Naive B cell (primary cell): ENCODE measurements around the gene HMCN2. TPM values are rescaled to one million over a fixed set of nuclear protein-coding genes. Genes with fewer than 3 reads are reported as not detected.
"Not testable (repeated sequence)": the region's sequence is repeated elsewhere in the genome, so short reads cannot be mapped to it uniquely, and the experiment has no call there.

Source experiments
- ATAC-seq, 2 donors: fragments of 150-1000 bp; cut with Tn5 transposase; 2 replicates each; pipeline ENCODE4 v1.10.0; 2021; ENCODE audit warnings: low read depth in 2 of 2, mild to moderate bottlenecking in 2 of 2, moderate library complexity in 2 of 2
- DNase-seq: peaks from one replicate; pipeline ENCODE4 v3.0.0; 2022
- H3K27ac Mint-ChIP-seq, 6 donors: one replicate each; pipeline ENCODE4 v1.8.0; 2020 to 2022; ENCODE audit warnings: mild to moderate bottlenecking in 6 of 6, mixed read lengths in 6 of 6, moderate library complexity in 5 of 6, inconsistent platforms in 2 of 6
- H3K27me3 Mint-ChIP-seq, 3 donors: one replicate each; pipeline ENCODE4 v1.8.0; 2021 to 2022; ENCODE audit warnings: mixed read lengths in 3 of 3, mild to moderate bottlenecking in 1 of 3
- H3K36me3 Mint-ChIP-seq, 2 donors: one replicate each; pipeline ENCODE4 v1.8.0; 2020 to 2022; ENCODE audit warnings: mixed read lengths in 2 of 2, inconsistent platforms in 1 of 2, mild to moderate bottlenecking in 1 of 2
- H3K4me1 Mint-ChIP-seq, 3 donors: one replicate each; pipeline ENCODE4 v1.8.0; 2020 to 2022; ENCODE audit warnings: mixed read lengths in 3 of 3, inconsistent platforms in 1 of 3, mild to moderate bottlenecking in 1 of 3, moderate library complexity in 1 of 3
- H3K4me3 Mint-ChIP-seq, 8 donors: one replicate each; pipeline ENCODE4 v1.8.0; 2020 to 2022; ENCODE audit warnings: mild to moderate bottlenecking in 8 of 8, mixed read lengths in 8 of 8, moderate library complexity in 8 of 8, inconsistent platforms in 2 of 8
- H3K9me3 Mint-ChIP-seq, 7 donors: one replicate each; pipeline ENCODE4 v1.8.0; 2020 to 2022; ENCODE audit warnings: mixed read lengths in 7 of 7, mild to moderate bottlenecking in 5 of 7, inconsistent platforms in 2 of 7, moderate library complexity in 1 of 7
- polyA plus RNA-seq, 6 donors: library from polyadenylated mRNA; unstranded; fragments of 300-500 nt; fragmentation: Illumina TruSeq; gene quantifications; one replicate each; pipeline ENCODE4 v1.2.3, GENCODE V29; 2021; ENCODE audit warnings: low read depth in 6 of 6

Gene HMCN2
- polyA plus RNA-seq, 6 donors from 2014 or later, result not detected

DNA sequence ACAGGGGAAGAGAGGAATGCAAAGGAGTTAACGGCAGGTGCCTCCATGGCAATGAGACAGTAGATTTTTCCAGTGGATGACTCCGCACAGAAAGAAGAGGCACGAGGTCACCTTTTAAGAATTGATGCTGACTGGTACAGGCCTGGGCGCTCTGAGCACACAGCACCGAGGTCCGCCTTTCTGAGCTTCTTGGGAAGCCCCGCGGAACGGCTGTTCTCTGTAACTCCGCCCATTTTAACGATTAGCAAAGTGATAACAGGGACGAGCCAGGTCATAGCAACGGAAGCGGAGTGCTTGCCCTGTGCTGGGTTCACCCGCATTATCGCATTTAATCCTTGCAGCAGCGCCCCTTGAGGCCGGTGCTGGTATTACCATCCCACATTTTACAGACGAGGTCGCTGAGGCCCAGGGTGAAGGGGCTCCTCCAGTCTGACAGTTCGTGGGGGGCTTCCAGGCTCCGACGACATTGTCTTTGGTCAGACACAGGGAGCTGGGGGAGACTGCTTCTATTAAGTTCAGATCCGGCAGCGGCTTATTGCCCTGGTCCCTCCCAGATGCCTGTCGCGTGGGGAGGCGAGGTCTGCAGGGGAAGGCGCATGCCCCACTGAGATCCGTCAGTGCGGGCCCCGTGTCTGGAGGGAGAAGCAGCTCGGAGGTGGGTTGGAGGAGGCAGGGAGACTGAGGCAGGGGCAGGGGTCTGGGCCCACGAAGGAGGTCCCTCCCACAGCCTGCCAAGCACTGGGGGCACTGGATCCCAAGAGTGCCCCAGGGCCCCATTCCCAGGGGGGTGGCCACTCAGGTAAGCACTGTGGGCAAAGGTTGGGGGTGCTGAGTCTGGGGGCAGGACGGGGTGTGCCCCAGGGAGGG, 22.3 kb upstream of the HMCN2 start:
- Mint-ChIP-seq H3K27me3 (peaks cover 8 to 10% (median 10%) of the 10 kb centered on the region in 3 donors), H3K27ac (peak overlapping the region in 1 of 6 donors; percentile 69), H3K36me3 (no peaks in the 10 kb centered on the region), H3K4me1 (peaks cover 25 to 35% (median 33%) of the 10 kb centered on the region in 3 donors), H3K4me3 (peak overlapping the region in 5 of 8 donors; percentile 26 to 52 (median 32)), H3K9me3 (peaks cover 0 to 2% (median 0%) of the 10 kb centered on the region in 7 donors)
- DNase-seq (peak; percentile 54), ATAC-seq (peak; percentile 41 to 52)

- Mint-ChIP-seq H3K36me3 (no peaks in the 10 kb centered on the region), H3K27me3 (peaks cover 8 to 10% (median 10%) of the 10 kb centered on the region in 3 donors), H3K4me1 (peaks cover 25 to 31% (median 30%) of the 10 kb centered on the region in 3 donors), H3K9me3 (peaks cover 0 to 2% (median 0%) of the 10 kb centered on the region in 7 donors), H3K27ac (no peak overlapping the region), H3K4me3 (no peak overlapping the region)
- DNase-seq, result no peak
- ATAC-seq, result no peak
Observed at GRCh38 chr9:130243882-130244170, 21.7 kb upstream of the HMCN2 start.

DNA sequence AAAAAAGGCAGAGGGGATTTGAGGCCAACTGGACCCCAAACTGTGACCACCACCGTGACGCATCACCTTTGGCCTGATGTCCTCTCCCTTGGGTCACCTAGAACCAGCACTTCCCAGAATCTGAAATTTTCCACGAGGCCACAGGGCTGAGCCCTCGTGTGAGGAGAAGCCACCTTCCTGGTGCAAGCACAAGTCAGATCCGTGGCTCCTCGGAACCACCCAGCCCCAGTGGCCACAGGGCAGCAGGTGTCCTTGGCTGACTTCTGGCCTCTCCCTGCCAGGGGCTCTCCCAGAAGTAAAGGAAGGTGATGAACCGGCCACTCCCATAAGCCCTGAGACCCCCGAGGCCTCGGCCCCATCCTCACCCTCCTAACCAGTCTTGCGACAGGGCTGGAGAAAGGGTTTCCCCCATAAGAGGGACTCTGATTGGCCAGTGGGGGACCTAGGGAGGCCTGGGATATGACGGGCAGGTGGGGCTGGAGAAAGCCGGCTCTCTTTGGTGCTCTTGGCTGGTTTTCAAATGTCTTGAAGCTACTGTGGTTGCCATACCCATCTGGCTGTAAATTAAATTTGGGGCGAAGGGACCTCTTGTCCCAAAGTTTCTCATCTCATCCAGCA, 20.9 kb upstream of the HMCN2 start:
- ATAC-seq (no peak), DNase-seq (no peak)
- no peaks in the 10 kb centered on the region for H3K36me3 Mint-ChIP-seq
- H3K27ac Mint-ChIP-seq, result no peak overlapping the region
- H3K4me1 Mint-ChIP-seq, result peaks cover 22 to 26% (median 22%) of the 10 kb centered on the region in 3 donors
- H3K27me3 Mint-ChIP-seq, result peaks cover 10 to 16% (median 13%) of the 10 kb centered on the region in 3 donors
- H3K9me3 Mint-ChIP-seq, result peaks cover 0 to 2% (median 0%) of the 10 kb centered on the region in 7 donors
- H3K4me3 Mint-ChIP-seq, result no peak overlapping the region

GRCh38 chr9:130245474-130245873, 20.1 kb upstream of the HMCN2 start:
- H3K27ac Mint-ChIP-seq, result no peak overlapping the region
- no peak overlapping the region for H3K4me3 Mint-ChIP-seq
- no peaks in the 10 kb centered on the region for H3K36me3 Mint-ChIP-seq
- H3K4me1 Mint-ChIP-seq, result peaks cover 14 to 17% (median 15%) of the 10 kb centered on the region in 3 donors
- peaks cover 0 to 2% (median 0%) of the 10 kb centered on the region in 7 donors for H3K9me3 Mint-ChIP-seq
- no peak for ATAC-seq
- peaks cover 10 to 20% (median 16%) of the 10 kb centered on the region in 3 donors for H3K27me3 Mint-ChIP-seq
- DNase-seq, result no peak

GRCh38 chr9:130246126-130246525, 19.4 kb upstream of the HMCN2 start:
- DNase-seq, result no peak
- H3K4me1 Mint-ChIP-seq, result peaks cover 8 to 11% (median 9%) of the 10 kb centered on the region in 3 donors
- ATAC-seq, result no peak
- no peaks in the 10 kb centered on the region for H3K36me3 Mint-ChIP-seq
- no peaks in the 10 kb centered on the region for H3K9me3 Mint-ChIP-seq
- no peak overlapping the region for H3K4me3 Mint-ChIP-seq
- H3K27me3 Mint-ChIP-seq, result peaks cover 10 to 24% (median 16%) of the 10 kb centered on the region in 3 donors
- H3K27ac Mint-ChIP-seq, result no peak overlapping the region

GRCh38 chr9:130254747-130255630, 10.6 kb upstream of the HMCN2 start:
- no peak for DNase-seq
- Mint-ChIP-seq H3K4me1 (no peaks in the 10 kb centered on the region), H3K36me3 (peaks cover 0 to 7% of the 10 kb centered on the region in 2 donors), H3K27ac (no peak overlapping the region), H3K27me3 (peaks cover 19 to 43% (median 24%) of the 10 kb centered on the region in 3 donors), H3K4me3 (peak overlapping the region in 1 of 8 donors; percentile 56), H3K9me3 (no peaks in the 10 kb centered on the region)
- no peak for ATAC-seq

DNA sequence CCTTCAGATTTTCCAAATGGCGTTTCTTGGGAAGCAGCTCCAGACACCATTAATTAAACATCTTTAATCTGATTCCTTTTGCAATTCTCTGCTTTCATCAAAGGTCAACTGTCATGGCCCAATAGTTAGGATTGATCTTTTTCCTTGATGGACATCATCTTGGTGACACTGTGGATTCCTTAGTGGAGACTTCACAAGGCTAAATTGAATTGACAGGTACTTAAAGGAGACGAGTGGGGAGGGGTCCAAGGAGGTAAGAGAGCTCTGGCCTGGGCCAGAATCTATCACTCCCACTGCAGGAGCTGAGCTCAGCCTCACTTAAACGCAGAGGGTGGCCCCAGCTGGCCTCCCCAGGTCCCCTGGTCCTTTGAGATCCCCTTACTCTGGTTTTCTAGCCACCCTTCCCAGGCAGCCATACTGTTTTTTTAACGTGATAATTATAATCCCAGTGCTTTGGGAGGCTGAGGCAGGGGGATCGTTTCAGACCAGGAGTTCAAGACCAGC, 9.9 kb upstream of the HMCN2 start:
- H3K4me3 Mint-ChIP-seq, result peak overlapping the region in 1 of 8 donors; percentile 56
- no peaks in the 10 kb centered on the region for H3K4me1 Mint-ChIP-seq
- peaks cover 22 to 44% (median 31%) of the 10 kb centered on the region in 3 donors for H3K27me3 Mint-ChIP-seq

DNA sequence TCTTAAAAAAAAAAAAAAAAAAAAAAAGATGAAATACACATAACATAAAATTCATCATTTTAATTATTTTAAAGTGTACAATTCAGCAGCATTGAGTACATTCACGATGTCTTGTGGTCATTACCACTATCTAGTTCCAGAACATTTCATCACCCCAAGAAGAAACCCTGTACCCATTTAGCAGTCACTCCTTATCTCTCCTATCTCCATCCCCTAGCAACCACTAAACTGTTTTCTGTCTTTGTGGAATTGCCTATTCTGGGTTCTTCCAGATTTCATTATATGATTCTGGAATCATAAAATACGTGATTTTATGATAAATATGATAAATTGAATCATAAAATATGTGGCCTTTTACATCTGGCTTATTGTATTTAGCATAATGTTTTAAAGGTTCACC, 8.9 kb upstream of the HMCN2 start:
- no peaks in the 10 kb centered on the region for H3K4me1 Mint-ChIP-seq
- no peak for ATAC-seq
- H3K9me3 Mint-ChIP-seq, result peaks cover 0 to 2% (median 0%) of the 10 kb centered on the region in 7 donors
- peaks cover 0 to 7% of the 10 kb centered on the region in 2 donors for H3K36me3 Mint-ChIP-seq
- DNase-seq, result no peak
- H3K4me3 Mint-ChIP-seq, result no peak overlapping the region
- peaks cover 27 to 45% (median 41%) of the 10 kb centered on the region in 3 donors for H3K27me3 Mint-ChIP-seq
- H3K27ac Mint-ChIP-seq, result no peak overlapping the region

More for the DNA sequence above, 9.9 kb upstream of the HMCN2 start:
- Mint-ChIP-seq H3K27ac (no peak overlapping the region), H3K9me3 (peaks cover 0 to 2% (median 0%) of the 10 kb centered on the region in 7 donors), H3K36me3 (peaks cover 0 to 7% of the 10 kb centered on the region in 2 donors)
- no peak for ATAC-seq
- DNase-seq, result no peak

GRCh38 chr9:130258137-130258536, 7.4 kb upstream of the HMCN2 start:
- not testable (repeated sequence) for H3K27ac Mint-ChIP-seq, DNase-seq, H3K9me3 Mint-ChIP-seq, H3K4me1 Mint-ChIP-seq, H3K4me3 Mint-ChIP-seq, ATAC-seq, H3K36me3 Mint-ChIP-seq
- H3K27me3 Mint-ChIP-seq, result peaks cover 31 to 56% (median 52%) of the 10 kb centered on the region in 3 donors

DNA sequence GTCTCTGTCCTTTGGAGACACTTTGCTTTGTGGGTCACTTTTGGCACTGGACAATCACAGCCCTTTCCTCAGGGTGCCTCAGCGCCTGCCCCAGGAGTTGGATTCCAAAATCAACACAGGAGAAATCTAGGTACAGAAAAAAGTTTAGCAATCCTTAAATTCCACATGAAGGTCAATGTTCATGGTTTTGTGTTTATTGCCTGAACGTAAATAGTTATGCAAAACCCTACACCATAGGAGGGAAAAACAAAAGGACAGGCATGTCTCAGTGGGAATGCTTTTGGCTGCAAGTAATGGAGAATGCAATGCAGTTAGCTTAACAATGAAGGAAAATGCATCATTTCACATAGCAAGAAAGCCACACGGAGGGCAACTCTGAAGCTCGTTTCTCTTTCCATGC, 6.5 kb upstream of the HMCN2 start:
- ATAC-seq, result no peak
- Mint-ChIP-seq H3K4me1 (no peaks in the 10 kb centered on the region), H3K36me3 (peaks cover 0 to 6% of the 10 kb centered on the region in 2 donors)

GRCh38 chr9:130260816-130261765, 4.5 kb upstream of the HMCN2 start:
- peaks cover 0 to 2% (median 0%) of the 10 kb centered on the region in 7 donors for H3K9me3 Mint-ChIP-seq
- H3K27me3 Mint-ChIP-seq, result peaks cover 44 to 74% (median 69%) of the 10 kb centered on the region in 3 donors
- ATAC-seq (no peak), DNase-seq (no peak)
- H3K4me1 Mint-ChIP-seq, result peaks cover 0 to 4% (median 0%) of the 10 kb centered on the region in 3 donors
- H3K4me3 Mint-ChIP-seq, result no peak overlapping the region
- H3K27ac Mint-ChIP-seq, result peak overlapping the region in 1 of 6 donors; percentile 53
- no peaks in the 10 kb centered on the region for H3K36me3 Mint-ChIP-seq

More for the DNA sequence above, 6.5 kb upstream of the HMCN2 start:
- Mint-ChIP-seq H3K27me3 (peaks cover 37 to 64% (median 61%) of the 10 kb centered on the region in 3 donors), H3K27ac (no peak overlapping the region), H3K4me3 (no peak overlapping the region), H3K9me3 (peaks cover 0 to 2% (median 0%) of the 10 kb centered on the region in 7 donors)
- DNase-seq, result no peak
